Measurements from ENCODE around the gene IST1.

GRCh38 chr16:71899171-71899570, 3.8 kb downstream of the IST1 start:
- no peak for TF ChIP-seq EZH2 (IDR thresholded peaks at IDR 0.05; ENCODE audit: low read length, missing control alignments)
- TF ChIP-seq CTCF (conservative IDR thresholded peaks at IDR 0.05 in 1 of 2, IDR thresholded peaks at IDR 0.05 in 1 of 2; ENCODE audit: low read depth in 1 of 2, low read length in 2 of 2) = no peak

Measured in fibroblast of lung (primary cell).